ENCODE results near the gene DIPK1B.
A peak's percentile ranks its signal among the peaks of the same experiment; 100 is the strongest.
"Not testable (repeated sequence)": the region's sequence is repeated elsewhere in the genome, so short reads cannot be mapped to it uniquely, and the experiment has no call there.

DIPK1B gene

GRCh38 chr9:136755302-136756133 is 43.1 kb downstream of the DIPK1B start:
- not testable (repeated sequence) for DNase-seq

GRCh38 chr9:136756134-136756438 is 43.7 kb downstream of the DIPK1B start:
- no peak for DNase-seq

- DNase-seq = no peak
Observed at GRCh38 chr9:136756836-136757235, 44.5 kb downstream of the DIPK1B start.

- no peak for DNase-seq
Observed at GRCh38 chr9:136757328-136757727, 45.0 kb downstream of the DIPK1B start.

- DNase-seq = no peak
Observed at GRCh38 chr9:136757751-136758140, 45.4 kb downstream of the DIPK1B start.

- no peak for DNase-seq
Observed at GRCh38 chr9:136759001-136759400, 46.6 kb downstream of the DIPK1B start.

GRCh38 chr9:136759436-136760325 is 47.3 kb downstream of the DIPK1B start:
- no peak for DNase-seq

GRCh38 chr9:136760424-136760823 is 48.1 kb downstream of the DIPK1B start:
- no peak for DNase-seq

- peak; percentile 87 for DNase-seq
Observed at GRCh38 chr9:136760834-136761544, 48.6 kb downstream of the DIPK1B start.

GRCh38 chr9:136761545-136761981 is 49.2 kb downstream of the DIPK1B start:
- DNase-seq = no peak

GRCh38 chr9:136762221-136762691 is 49.9 kb downstream of the DIPK1B start:
- no peak for DNase-seq

GRCh38 chr9:136762915-136763648 is 50.7 kb downstream of the DIPK1B start:
- DNase-seq = peak; percentile 88

GRCh38 chr9:136763649-136764035 is 51.3 kb downstream of the DIPK1B start:
- no peak for DNase-seq

GRCh38 chr9:136764301-136764891 is 52.0 kb downstream of the DIPK1B start, which contains the start of gene LCN15:
LCN15 (minus strand) TSS chr9:136764518; CDS start chr9:136764488, 30 bp downstream.
- no peak for DNase-seq

- no peak for DNase-seq
Observed at GRCh38 chr9:136765041-136765440, 52.7 kb downstream of the DIPK1B start.

- not testable (repeated sequence) for DNase-seq
Observed at GRCh38 chr9:136765745-136766409, 53.5 kb downstream of the DIPK1B start.

GRCh38 chr9:136766410-136767120 is 54.2 kb downstream of the DIPK1B start:
- peak; percentile 68 for DNase-seq

GRCh38 chr9:136769710-136770191 is 57.4 kb downstream of the DIPK1B start:
- DNase-seq = peak; percentile 75

- DNase-seq = peak; percentile 54
Observed at GRCh38 chr9:136771907-136772415, 59.6 kb downstream of the DIPK1B start.

GRCh38 chr9:136773386-136774044 is 61.1 kb downstream of the DIPK1B start:
- peak; percentile 83 for DNase-seq

All from hematopoietic multipotent progenitor cell treated with erythropoietin and hydrocortisone succinate and interleukin-3 and kit ligand, for 4 days (in vitro differentiated cells).